Measurements from ENCODE around the gene ERFE.

The ERFE gene

DNA sequence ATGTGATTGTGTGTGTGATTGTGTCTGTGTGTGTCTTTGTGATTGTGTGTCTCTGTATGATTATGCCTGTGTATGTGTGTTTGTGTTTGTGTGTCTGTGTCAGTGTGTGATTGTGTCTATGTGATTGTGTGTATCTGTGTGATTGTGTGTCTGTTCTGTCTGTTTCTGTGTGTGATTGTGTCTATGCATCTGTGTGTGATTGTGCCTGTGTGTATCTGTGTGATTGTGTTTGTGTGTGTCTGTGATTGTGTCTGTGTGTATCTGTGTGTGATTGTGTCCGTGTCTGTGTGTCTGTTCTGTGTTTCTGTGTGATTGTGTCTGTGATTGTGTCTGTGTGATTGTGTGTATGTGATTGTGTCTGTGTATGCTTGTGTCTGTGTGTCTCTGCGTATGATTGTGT, 32.4 kb upstream of the ERFE start:
- no peak for DNase-seq (ENCODE audit: low spot score)

GRCh38 chr2:238126775-238127164, 32.0 kb upstream of the ERFE start:
- DNase-seq (ENCODE audit: low spot score): no peak

- DNase-seq (ENCODE audit: low spot score): no peak
Measured at GRCh38 chr2:238127165-238128060, 31.4 kb upstream of the ERFE start.

DNA sequence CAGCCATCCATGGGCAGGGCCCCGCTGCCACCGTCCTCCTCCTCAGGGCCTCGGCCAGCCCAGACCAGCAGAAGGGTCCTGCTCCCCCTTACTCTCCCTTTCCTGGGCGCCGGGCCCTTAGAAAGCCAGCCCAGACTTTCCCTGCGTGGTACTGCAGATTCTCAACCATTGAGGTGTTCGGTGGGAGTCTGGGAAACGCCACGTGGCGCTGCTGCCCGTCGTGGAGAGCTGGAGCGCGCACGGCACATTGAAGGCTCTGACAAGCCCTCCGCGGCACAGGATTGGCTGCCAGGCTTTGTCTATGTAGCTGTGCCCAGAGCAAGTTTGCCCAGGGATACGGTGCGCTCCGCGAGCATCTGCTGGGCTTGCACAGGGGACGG, 30.7 kb upstream of the ERFE start:
- DNase-seq (ENCODE audit: low spot score): no peak

DNA sequence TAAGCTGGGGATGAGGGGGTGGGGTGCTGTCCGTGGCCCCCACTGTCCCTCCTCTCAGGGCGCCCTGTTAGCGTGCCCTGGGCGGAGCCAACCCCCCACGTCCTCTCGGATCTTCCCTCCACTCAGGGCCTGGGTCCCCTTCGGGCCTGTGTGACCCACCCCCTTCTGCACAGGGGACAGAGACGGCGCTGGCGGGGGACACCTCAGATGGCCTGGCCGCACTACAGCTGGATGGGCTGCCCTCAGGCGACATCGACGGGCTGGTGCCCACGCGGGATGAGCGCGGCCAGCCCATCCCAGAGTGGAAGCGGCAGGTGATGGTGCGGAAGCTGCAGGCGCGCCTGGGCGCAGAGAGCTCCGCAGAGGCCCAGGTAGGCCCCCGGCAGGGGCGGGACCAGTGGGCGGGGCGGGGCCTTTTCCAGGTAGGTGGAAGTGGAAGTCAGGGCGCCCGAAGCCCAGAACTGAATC, 30.2 kb upstream of the ERFE start:
- no peak for DNase-seq (ENCODE audit: low spot score)

- DNase-seq (ENCODE audit: low spot score): no peak
Measured at GRCh38 chr2:238129166-238130010, 29.4 kb upstream of the ERFE start.

DNA sequence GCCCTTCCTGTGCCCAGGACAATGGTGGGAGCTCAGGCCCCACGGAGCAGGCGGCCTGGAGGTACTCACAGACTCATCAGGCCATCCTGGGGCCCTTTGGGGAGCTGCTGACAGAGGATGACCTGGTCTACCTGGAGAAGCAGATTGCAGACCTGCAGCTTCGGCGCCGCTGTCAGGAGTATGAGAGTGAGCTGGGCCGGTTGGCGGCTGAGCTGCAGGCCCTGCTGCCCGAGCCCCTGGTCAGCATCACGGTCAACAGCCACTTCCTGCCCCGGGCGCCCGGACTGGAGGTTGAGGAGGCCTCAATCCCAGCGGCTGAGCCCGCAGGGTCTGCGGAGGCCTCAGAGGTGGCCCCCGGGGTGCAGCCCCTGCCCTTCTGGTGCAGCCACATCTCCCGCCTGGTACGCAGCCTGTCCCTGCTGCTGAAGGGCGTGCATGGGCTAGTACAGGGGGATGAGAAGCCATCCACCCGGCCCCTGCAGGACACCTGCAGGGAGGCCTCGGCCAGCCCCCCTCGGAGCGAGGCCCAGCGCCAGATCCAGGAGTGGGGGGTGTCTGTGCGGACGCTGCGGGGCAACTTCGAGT, 28.6 kb upstream of the ERFE start:
- no peak for DNase-seq (ENCODE audit: low spot score)

GRCh38 chr2:238130696-238131628, 27.8 kb upstream of the ERFE start:
- no peak for DNase-seq (ENCODE audit: low spot score)

GRCh38 chr2:238131761-238132462, 26.9 kb upstream of the ERFE start:
- no peak for DNase-seq (ENCODE audit: low spot score)

- DNase-seq (ENCODE audit: low spot score): no peak
Measured at GRCh38 chr2:238132463-238133450, 26.0 kb upstream of the ERFE start.

- DNase-seq (ENCODE audit: low spot score): no peak
Measured at GRCh38 chr2:238133499-238134392, 25.0 kb upstream of the ERFE start.

DNA sequence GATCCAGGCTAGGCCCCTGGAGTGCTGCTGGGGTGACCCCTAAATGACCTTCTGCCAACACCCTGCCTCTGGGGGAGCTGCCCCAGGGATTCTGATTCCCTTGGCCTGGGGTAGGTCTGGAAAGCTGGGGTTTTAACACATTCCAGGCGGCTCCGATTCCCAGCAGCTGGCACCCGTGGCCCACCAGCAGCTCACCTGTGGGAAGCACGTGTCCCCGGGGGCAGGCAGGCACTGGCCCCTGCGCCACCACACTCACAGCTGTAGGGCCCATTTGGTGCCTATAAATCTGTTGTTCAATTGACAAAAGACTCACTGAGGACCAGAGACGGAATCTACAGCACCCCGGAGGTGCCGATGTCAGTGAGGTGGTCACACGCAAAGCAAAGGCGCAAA, 24.4 kb upstream of the ERFE start:
- DNase-seq (ENCODE audit: low spot score): no peak

- DNase-seq (ENCODE audit: low spot score): no peak
Measured at GRCh38 chr2:238135601-238136150, 23.1 kb upstream of the ERFE start.

GRCh38 chr2:238136820-238137537, 21.8 kb upstream of the ERFE start:
- DNase-seq (ENCODE audit: low spot score): no peak

DNA sequence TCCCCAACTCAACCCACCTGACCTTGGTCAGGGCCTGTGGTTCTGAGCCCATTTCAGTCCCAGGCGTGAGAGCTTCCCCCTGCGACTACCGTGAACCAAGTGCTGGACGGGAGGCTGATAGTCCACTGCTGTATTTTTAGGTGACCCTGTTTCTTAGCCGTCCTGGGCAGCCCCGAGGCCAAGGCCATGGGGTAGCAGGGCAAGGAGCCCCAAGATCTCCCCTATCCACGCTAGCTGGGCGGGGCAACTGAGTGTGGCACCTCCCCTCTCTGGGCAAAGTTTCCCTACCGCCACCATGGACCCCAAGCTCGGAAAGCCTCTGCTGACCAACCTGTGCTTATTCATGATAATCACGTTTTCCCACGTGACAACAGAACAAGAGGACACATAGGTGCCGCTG, 20.9 kb upstream of the ERFE start:
- no peak for DNase-seq (ENCODE audit: low spot score)

- DNase-seq (ENCODE audit: low spot score): no peak
Measured at GRCh38 chr2:238138331-238139195, 20.2 kb upstream of the ERFE start, which contains the start of gene KLHL30. Gene KLHL30 (plus strand): TSS chr2:238138668. CDS start chr2:238140755, 2,087 bp downstream.

Measured in activated CD4-positive, alpha-beta T cell treated with anti-CD3 and anti-CD28 coated beads, Interleukin-2, Interleukin-4, amounts not matched to agents 100 ng/mL and 50 ng/mL, durations not matched to agents 16 hours and 8 hours (primary cell).